Activated naive CD8-positive, alpha-beta T cell (primary cell): ENCODE data around the gene DYNC1LI1.

Experiments
- H3K27ac Mint-ChIP-seq: one replicate; pipeline ENCODE4 v1.8.0; 2021; ENCODE audit warnings: mixed read lengths
- H3K27me3 Mint-ChIP-seq: one replicate; pipeline ENCODE4 v1.8.0; 2021; ENCODE audit warnings: mixed read lengths
- H3K36me3 Mint-ChIP-seq: one replicate; pipeline ENCODE4 v1.8.0; 2021; ENCODE audit warnings: mixed read lengths
- H3K4me1 Mint-ChIP-seq: one replicate; pipeline ENCODE4 v1.8.0; 2021; ENCODE audit warnings: low read depth, mixed read lengths
- H3K4me3 Mint-ChIP-seq: one replicate; pipeline ENCODE4 v1.8.0; 2021; ENCODE audit warnings: mild to moderate bottlenecking, mixed read lengths
- H3K9me3 Mint-ChIP-seq: one replicate; pipeline ENCODE4 v1.8.0; 2021; ENCODE audit warnings: low read depth, mixed read lengths

DYNC1LI1 gene

DNA sequence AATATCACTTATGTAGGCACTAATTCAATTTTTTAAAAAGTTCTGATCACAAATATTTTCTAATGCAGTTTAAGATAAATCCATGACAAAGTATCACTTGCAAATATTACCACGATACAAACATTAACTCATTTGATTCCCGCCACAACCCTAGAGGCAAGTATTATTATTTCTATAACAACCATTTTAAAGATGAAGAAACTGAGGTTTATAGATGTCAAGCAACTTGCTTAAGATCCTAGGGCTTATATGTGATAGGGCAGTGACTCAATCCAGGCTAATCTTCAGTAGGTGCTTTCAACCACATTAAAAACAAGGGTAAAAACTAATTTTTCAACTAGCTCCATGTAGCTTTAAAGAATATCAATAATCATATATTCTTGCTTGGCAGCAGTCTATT, 1.7 kb downstream of the DYNC1LI1 start:
- no peaks in the 10 kb centered on the region for H3K9me3 Mint-ChIP-seq
- peak overlapping the region; percentile 92 for H3K4me3 Mint-ChIP-seq
- no peaks in the 10 kb centered on the region for H3K27me3 Mint-ChIP-seq
- H3K36me3 Mint-ChIP-seq = peaks cover 6% of the 10 kb centered on the region
- no peak overlapping the region for H3K27ac Mint-ChIP-seq
- peaks cover 45% of the 10 kb centered on the region for H3K4me1 Mint-ChIP-seq

DNA sequence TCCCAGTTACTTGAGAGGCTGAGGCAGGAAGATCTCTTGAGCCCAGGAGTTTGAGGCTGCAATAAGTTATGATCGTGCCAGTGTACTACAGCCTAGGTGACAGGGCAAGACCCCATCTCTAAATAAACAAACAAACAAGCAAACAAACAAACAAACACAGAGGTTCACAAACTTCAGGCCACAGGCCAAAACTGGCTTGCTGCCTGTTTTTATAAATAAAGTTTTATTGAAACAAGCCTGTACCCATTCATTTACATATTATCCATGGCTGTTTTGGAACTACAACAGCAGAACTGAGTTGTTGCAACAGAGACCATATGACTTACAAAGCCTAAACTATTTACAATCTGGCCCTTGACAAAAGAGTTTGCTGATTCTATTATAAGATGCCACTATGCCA, 6.5 kb downstream of the DYNC1LI1 start:
- no peaks in the 10 kb centered on the region for H3K9me3 Mint-ChIP-seq
- H3K27me3 Mint-ChIP-seq = no peaks in the 10 kb centered on the region
- H3K27ac Mint-ChIP-seq = no peak overlapping the region
- H3K4me3 Mint-ChIP-seq = no peak overlapping the region
- H3K36me3 Mint-ChIP-seq = peaks cover 14% of the 10 kb centered on the region
- peaks cover 45% of the 10 kb centered on the region for H3K4me1 Mint-ChIP-seq

DNA sequence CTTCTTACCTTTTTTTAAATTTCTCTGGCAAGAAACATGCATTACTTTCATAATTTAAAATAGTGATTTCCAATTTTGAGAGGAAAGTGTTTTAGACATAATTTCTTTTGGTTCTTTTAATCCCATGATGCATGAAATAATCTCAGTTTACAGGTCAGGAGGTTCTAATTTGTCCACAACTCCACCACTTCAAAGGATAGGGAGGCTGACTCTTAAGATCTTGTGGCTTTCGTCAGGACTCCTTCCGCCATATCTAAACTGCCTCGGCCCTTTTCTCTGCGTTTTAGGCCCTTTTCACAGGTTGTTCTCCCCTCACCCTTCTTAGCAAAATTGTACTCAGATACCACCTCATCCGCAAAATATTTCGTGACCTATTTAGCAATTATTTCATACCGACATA, 8.0 kb downstream of the DYNC1LI1 start:
- Mint-ChIP-seq H3K27ac (no peak overlapping the region), H3K27me3 (no peaks in the 10 kb centered on the region), H3K4me3 (no peak overlapping the region), H3K36me3 (peaks cover 14% of the 10 kb centered on the region), H3K4me1 (peaks cover 34% of the 10 kb centered on the region), H3K9me3 (no peaks in the 10 kb centered on the region)

DNA sequence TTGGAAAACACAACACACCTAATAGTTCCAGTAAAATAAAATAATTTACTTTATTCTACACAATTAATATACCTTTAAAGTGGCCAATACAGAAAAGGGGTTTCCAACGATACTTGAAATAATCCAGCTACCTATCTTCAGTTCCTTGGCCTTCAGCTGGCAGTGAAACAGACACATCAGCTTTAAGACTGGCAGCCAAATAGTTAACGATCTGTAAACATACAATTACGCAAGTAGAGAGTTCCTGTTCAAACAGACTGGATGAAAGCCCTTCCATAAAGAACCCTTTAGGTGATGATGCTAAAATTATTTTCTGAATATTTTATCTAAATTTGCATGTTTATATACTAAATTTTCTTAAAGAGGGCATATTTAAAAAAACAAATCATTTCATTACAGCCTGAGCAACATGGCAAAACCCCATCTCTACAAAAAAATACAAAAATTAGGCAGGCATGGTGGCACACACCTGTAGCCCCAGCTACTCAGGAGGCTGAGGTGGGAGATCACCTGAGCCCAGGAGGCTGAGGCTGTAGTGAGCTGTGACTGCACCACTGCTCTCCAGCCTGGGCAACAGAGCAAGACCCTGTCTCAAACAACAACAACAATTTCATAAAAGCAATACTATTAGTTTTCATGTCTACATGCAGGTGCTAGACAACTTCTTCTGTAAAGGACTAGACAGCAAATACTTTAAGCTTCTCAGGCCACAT, 12.9 kb downstream of the DYNC1LI1 start:
- Mint-ChIP-seq H3K9me3 (no peaks in the 10 kb centered on the region), H3K4me1 (peaks cover 30% of the 10 kb centered on the region), H3K27ac (no peak overlapping the region), H3K4me3 (no peak overlapping the region), H3K36me3 (peaks cover 6% of the 10 kb centered on the region), H3K27me3 (no peaks in the 10 kb centered on the region)

DNA sequence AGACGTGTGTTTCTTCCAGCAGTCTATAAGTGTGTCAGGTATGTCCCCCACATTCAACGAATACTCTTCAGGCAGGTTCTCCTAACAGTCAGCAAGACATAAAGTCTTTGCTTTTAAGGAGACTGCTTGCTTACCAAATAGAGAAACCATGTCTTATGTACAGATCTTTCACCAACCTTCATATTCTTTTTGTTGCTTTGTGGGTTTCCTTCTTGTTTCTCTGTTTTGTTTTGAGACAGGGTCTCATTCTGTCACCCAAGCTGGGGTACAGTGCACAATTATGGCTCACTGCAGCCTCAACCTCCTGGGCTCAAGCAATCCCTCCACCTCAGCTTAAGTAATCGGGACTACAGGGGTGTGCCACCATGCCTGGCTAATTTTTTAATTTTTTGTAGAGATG, 14.3 kb downstream of the DYNC1LI1 start:
- Mint-ChIP-seq H3K27me3 (no peaks in the 10 kb centered on the region), H3K27ac (no peak overlapping the region), H3K9me3 (no peaks in the 10 kb centered on the region), H3K36me3 (peaks cover 6% of the 10 kb centered on the region), H3K4me3 (no peak overlapping the region), H3K4me1 (peaks cover 41% of the 10 kb centered on the region)

DNA sequence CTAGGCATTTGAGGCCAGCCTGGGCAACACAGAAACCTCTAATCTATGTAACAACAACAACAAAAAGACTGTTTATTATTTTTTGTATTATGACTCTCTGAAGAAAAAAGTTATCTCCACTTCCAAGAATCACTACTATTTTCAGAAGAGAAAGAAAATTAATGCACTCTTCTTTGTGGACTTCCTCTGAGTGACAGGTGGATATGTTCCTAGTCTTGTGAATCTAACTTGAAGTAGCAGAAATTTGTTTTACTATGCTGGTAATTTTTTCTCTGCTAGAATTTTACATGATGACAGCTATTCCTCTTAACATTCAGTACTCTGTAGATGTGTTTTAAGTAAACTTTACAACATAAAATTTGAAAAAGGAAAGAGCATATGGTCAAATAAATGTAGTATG, 16.7 kb downstream of the DYNC1LI1 start:
- Mint-ChIP-seq H3K4me1 (peaks cover 40% of the 10 kb centered on the region), H3K9me3 (no peaks in the 10 kb centered on the region), H3K36me3 (peaks cover 2% of the 10 kb centered on the region)

DNA sequence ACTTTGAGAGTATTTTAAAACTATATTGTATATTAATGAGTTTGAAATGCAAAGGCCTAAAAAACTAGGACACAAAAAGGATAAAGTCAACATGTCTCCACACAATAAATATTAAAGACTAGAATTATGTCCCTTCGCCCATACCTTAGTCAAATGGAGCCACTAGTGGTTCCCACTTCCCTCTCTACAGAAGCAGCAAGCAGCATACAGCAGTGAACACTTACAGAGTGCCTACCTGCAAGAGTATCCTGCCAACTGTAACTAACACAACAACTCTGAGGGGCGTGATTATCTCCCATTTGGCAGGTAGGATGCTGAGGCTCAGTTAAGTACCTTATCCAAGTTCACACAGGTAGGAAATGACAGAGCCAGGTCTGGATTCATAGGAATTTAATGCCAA, 17.2 kb downstream of the DYNC1LI1 start:
- Mint-ChIP-seq H3K9me3 (no peaks in the 10 kb centered on the region), H3K27ac (no peak overlapping the region), H3K4me3 (no peak overlapping the region), H3K36me3 (peaks cover 2% of the 10 kb centered on the region), H3K4me1 (peaks cover 41% of the 10 kb centered on the region), H3K27me3 (no peaks in the 10 kb centered on the region)

More for the DNA sequence above, 16.7 kb downstream of the DYNC1LI1 start:
- no peak overlapping the region for H3K27ac Mint-ChIP-seq
- H3K4me3 Mint-ChIP-seq = no peak overlapping the region
- no peaks in the 10 kb centered on the region for H3K27me3 Mint-ChIP-seq

DNA sequence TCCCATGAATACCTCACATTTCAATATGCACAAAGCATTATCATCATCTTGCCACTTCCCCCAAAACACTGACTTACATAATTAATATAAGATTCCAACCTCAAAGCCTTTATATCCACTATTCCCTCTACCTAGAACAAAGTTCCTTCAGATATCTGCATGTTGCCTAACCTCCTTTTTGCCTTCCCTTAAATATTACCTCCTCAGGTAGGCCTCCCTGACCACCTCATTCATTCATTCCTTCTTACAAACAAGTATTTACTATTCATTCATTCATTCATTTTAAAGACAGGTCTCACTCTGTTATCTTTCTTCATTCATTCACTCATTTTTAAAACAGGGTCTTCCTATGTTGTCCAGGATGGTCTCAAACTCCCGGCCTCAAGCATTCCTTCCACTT, 18.6 kb downstream of the DYNC1LI1 start:
- no peaks in the 10 kb centered on the region for H3K27me3 Mint-ChIP-seq
- H3K36me3 Mint-ChIP-seq = peaks cover 2% of the 10 kb centered on the region
- no peak overlapping the region for H3K27ac Mint-ChIP-seq
- H3K4me1 Mint-ChIP-seq = peaks cover 48% of the 10 kb centered on the region
- H3K4me3 Mint-ChIP-seq = no peak overlapping the region
- no peaks in the 10 kb centered on the region for H3K9me3 Mint-ChIP-seq

DNA sequence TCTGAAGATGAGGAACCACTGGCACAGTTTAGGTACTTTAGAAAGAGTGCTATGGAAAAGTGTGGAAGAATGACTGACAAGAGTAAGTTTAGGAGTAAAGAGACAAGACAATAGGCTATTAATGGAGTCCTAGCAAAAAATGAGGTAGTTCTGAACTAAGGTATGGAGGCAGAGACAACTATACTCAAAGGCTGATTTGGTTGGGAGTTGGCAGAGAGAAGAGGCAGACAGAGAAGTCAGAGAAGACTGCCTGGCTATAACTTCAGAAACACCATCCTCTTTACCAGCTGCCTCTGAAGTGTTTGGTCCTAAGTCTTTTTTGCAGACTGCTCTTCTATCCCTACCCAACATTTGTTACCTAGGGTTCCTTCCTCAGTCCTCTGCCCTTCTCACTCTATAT, 19.2 kb downstream of the DYNC1LI1 start:
- no peaks in the 10 kb centered on the region for H3K27me3 Mint-ChIP-seq
- H3K4me1 Mint-ChIP-seq = peaks cover 46% of the 10 kb centered on the region
- no peak overlapping the region for H3K4me3 Mint-ChIP-seq
- peaks cover 2% of the 10 kb centered on the region for H3K36me3 Mint-ChIP-seq
- no peaks in the 10 kb centered on the region for H3K9me3 Mint-ChIP-seq
- no peak overlapping the region for H3K27ac Mint-ChIP-seq

DNA sequence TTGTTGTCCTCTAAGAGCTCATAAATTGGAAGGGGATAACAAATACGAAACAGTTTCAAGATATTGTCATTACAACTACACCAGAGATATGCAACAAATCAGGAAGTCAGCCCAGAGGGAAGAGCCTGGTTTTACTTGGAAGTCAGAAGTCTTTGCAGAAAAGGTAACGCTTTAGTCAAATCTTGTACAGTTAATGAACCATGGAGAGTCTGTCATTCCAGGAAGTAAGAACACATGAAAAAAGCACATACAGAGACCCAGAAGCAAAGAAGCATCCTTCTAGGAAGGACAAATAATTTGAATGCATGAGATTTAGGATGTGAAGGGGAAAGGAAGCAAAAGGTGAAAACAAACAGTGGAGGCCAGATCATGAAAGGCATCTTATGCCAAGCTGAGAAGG, 19.6 kb downstream of the DYNC1LI1 start:
- Mint-ChIP-seq H3K27ac (no peak overlapping the region), H3K4me3 (no peak overlapping the region), H3K36me3 (peaks cover 2% of the 10 kb centered on the region), H3K27me3 (no peaks in the 10 kb centered on the region), H3K4me1 (peaks cover 45% of the 10 kb centered on the region), H3K9me3 (no peaks in the 10 kb centered on the region)

DNA sequence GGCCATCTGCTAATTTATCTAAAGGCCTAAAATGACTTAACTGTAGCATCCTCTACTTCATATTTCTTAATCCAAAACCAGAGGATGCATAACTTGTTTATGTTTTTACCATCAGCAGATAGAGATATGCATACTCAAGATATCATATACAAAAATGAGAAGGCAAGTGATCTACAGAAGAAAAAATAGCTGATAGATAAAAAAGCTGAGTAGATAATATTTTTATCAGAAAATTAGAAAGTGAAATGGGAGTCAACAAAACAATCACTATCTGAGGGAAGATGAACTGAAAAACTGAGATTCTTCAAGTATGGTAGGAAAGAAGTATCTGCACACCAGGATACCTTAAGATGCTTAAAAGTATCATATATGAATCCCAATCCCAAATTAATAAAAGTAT, 25.4 kb downstream of the DYNC1LI1 start:
- H3K36me3 Mint-ChIP-seq = peaks cover 7% of the 10 kb centered on the region
- H3K4me3 Mint-ChIP-seq = no peak overlapping the region
- no peaks in the 10 kb centered on the region for H3K9me3 Mint-ChIP-seq
- no peak overlapping the region for H3K27ac Mint-ChIP-seq
- no peaks in the 10 kb centered on the region for H3K27me3 Mint-ChIP-seq
- H3K4me1 Mint-ChIP-seq = peaks cover 25% of the 10 kb centered on the region

DNA sequence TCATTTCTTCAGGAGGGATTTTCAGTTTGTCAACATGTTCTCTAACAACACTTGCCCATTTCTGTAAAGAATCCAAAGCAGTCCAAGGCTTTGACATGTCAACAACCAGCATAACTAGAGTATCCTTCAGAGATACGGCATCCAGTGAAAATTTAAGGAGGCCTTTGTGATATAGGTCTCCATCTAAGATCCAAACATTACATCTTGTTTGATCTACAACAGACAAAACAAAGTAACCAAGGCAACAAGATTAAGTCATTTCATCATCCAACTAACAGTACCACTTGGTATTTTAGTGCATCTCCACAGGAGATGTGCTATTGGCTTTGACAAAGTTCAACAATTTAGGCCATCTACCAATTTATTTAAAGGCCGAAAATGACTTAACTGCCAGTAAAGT, 25.8 kb downstream of the DYNC1LI1 start:
- no peaks in the 10 kb centered on the region for H3K27me3 Mint-ChIP-seq
- peaks cover 25% of the 10 kb centered on the region for H3K4me1 Mint-ChIP-seq
- H3K4me3 Mint-ChIP-seq = no peak overlapping the region
- H3K27ac Mint-ChIP-seq = no peak overlapping the region
- H3K36me3 Mint-ChIP-seq = peaks cover 7% of the 10 kb centered on the region
- no peaks in the 10 kb centered on the region for H3K9me3 Mint-ChIP-seq

DNA sequence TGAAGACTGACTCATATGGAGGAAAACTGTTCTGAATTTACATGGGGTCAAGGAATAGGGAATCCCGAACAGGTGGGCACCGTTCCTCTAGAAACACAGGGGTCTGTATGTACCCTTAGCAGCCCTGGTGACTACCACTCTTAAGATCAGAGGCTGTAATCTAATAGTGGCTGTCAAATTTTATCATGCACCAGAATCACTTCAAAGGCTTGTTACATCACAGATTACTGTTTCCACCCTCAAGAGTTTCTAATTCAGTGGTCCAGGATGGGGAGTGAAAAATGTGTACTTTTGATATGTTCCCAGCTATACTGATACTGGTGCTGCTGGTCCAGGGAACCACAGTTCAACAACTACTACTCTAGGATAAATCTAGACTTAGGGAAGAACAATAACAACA, 27.9 kb downstream of the DYNC1LI1 start:
- Mint-ChIP-seq H3K27me3 (no peaks in the 10 kb centered on the region), H3K27ac (peak overlapping the region; percentile 10), H3K36me3 (peaks cover 9% of the 10 kb centered on the region), H3K4me1 (peaks cover 23% of the 10 kb centered on the region), H3K4me3 (no peak overlapping the region), H3K9me3 (no peaks in the 10 kb centered on the region)

DNA sequence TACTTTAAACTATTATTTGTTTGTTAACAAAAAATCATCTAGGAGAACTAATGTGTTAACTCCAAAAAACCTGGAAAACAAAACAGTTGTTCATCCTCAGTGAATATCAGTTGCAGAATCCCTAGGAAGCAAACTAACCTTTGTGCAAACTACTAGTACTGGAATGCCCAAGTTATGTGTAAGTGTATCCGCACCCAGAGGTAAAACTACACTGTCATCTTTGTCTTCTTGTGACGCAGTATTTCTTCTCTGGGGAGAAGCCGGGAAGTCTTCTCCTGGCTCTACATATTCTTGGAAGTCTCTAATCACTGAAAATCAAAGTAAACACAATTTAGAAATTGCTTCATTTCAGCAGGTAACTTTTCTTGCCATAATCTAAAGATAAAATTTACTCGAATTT, 29.8 kb downstream of the DYNC1LI1 start:
- peaks cover 13% of the 10 kb centered on the region for H3K36me3 Mint-ChIP-seq
- peaks cover 13% of the 10 kb centered on the region for H3K4me1 Mint-ChIP-seq

DNA sequence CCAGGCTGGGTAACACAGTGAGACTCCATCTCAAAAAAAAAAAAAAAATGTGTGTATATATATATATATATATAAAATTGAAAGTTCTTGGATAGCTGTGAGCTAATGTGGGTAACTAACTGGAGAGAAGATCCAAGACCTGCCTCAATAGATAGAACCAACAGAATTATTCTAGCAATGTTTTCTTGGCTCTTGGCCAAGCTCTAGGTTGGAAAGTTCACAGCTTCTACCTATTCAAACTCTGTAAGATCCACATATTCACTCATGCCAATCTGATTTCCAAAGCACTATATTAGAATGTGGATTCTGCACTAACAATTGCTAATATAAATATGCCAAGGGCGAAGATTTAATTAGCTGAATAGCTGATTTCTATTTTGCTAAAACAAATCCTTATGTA, 38.2 kb downstream of the DYNC1LI1 start:
- Mint-ChIP-seq H3K9me3 (no peaks in the 10 kb centered on the region), H3K4me1 (peaks cover 4% of the 10 kb centered on the region), H3K36me3 (peaks cover 15% of the 10 kb centered on the region), H3K27ac (no peak overlapping the region), H3K4me3 (no peak overlapping the region), H3K27me3 (no peaks in the 10 kb centered on the region)

More for the DNA sequence above, 29.8 kb downstream of the DYNC1LI1 start:
- Mint-ChIP-seq H3K4me3 (no peak overlapping the region), H3K9me3 (no peaks in the 10 kb centered on the region), H3K27me3 (no peaks in the 10 kb centered on the region), H3K27ac (no peak overlapping the region)

DNA sequence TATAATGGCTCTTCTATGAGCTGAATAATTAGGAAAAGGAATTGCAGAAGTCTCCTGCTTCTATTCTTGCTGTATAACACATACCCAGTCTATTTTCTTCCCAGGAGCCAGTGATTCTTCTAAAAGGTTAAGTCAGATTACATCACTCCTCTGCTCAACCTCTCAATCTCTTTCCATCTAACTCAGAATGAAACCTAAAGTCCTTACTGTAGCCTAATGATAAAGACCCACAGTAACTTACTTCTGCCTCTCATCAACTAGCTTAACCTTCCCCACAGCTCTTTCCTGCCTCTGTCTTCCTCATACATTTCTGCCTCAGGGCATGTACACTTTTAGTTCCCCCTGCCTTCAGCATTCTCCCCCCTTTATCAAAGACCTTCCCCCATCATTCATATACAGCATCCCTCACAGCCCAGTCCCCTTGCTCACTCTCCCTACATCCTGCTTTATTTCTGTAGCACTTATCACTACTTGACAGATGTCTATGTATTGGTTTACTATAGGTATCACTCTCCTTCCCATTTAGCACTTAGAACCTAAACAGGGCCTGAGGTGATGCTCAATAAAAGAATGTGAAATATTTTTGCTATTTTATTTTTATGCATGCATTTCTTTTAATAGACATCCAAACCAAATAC, 39.5 kb downstream of the DYNC1LI1 start:
- H3K9me3 Mint-ChIP-seq = no peaks in the 10 kb centered on the region
- H3K36me3 Mint-ChIP-seq = peaks cover 10% of the 10 kb centered on the region
- no peak overlapping the region for H3K27ac Mint-ChIP-seq
- peaks cover 4% of the 10 kb centered on the region for H3K4me1 Mint-ChIP-seq
- H3K27me3 Mint-ChIP-seq = no peaks in the 10 kb centered on the region
- no peak overlapping the region for H3K4me3 Mint-ChIP-seq
